GM12878 (cell line): Measurements from ENCODE around the gene HAAO. TPM values are rescaled to one million over a fixed set of nuclear protein-coding genes. Genes with fewer than 3 reads are reported as not detected.

ENCODE experiments used
- ATAC-seq: fragments of 200-7000 bp; cut with Tn5 transposase; 3 replicates; pipeline ENCODE4 v1.9.1; 2020; ENCODE audit warnings: mild to moderate bottlenecking, moderate library complexity
- BruUV-seq: library from RNA; stranded (reverse); fragments of 400-500 nt; replicated peaks from 2 replicates; lab custom pipeline; 2021; lab: Mats Ljungman, UMichigan
- CTCF ChIA-PET: fragments of 300-600 bp; sonication (Branson Sonifier 250); formaldehyde crosslinking; extraction: SDS; loops from one replicate; lab custom pipeline; 2021; ENCODE audit warnings: inconsistent platforms; lab: Yijun Ruan, JAX
- POLR2A ChIA-PET: fragments of 350-600 bp; formaldehyde crosslinking; extraction: SDS; loops from one replicate; lab custom pipeline; 2021; ENCODE audit warnings: inconsistent platforms; lab: Charles Lee
- RAD21 ChIA-PET: fragments of 300-600 bp; sonication (Branson Sonifier 250); formaldehyde crosslinking; loops from one replicate; lab custom pipeline; 2023; ENCODE audit warnings: antibody characterized with exemption; ENCODE audit not compliant: unreplicated experiment; lab: Charles Lee
- SMC1A ChIA-PET: fragments of 300-600 bp; sonication (Branson Sonifier 250); formaldehyde crosslinking; loops from one replicate; lab custom pipeline; 2023; ENCODE audit not compliant: unreplicated experiment, uncharacterized antibody; lab: Charles Lee
- DNase-seq: peaks from one replicate; pipeline ENCODE4 v3.0.0-alpha.2; 2011; ENCODE audit warnings: low read depth, low spot score
- FAIRE-seq: peaks from 3 replicates; lab custom pipeline; 2011; peaks lifted over from hg19 to GRCh38; lab: Jason Lieb, UNC
- H2AFZ ChIP-seq: 2 replicates; pipeline ENCODE4 v1.6.0; 2011; ENCODE audit warnings: low read depth, low read length, control low read depth; ENCODE audit not compliant: control insufficient read depth
- H3K27ac ChIP-seq: 2 replicates; pipeline ENCODE4 v1.5.1; 2011; ENCODE audit warnings: control low read depth; ENCODE audit not compliant: control insufficient read depth, insufficient read depth
- H3K27me3 ChIP-seq, 2 experiments: replicated peaks in 1 of 2; 2 replicates each; pipeline versions ENCODE4 v1.6.0 to v1.6.1; 2011; ENCODE audit warnings: low read length in 1 of 2; ENCODE audit not compliant: control insufficient read depth in 2 of 2, insufficient read depth in 2 of 2
- H3K36me3 ChIP-seq, 2 experiments: 2 replicates each; pipeline ENCODE4 v1.5.1; 2011; ENCODE audit warnings: low read length in 1 of 2; ENCODE audit not compliant: control insufficient read depth in 2 of 2, insufficient read depth in 2 of 2
- H3K4me1 ChIP-seq: 2 replicates; pipeline ENCODE4 v1.6.1; 2011; ENCODE audit warnings: mild to moderate bottlenecking, low read length, moderate library complexity, mixed read lengths; ENCODE audit not compliant: control insufficient read depth, insufficient read depth
- H3K4me2 ChIP-seq: 2 replicates; pipeline ENCODE4 v1.6.0; 2011; ENCODE audit warnings: control low read depth; ENCODE audit not compliant: control insufficient read depth, insufficient read depth
- H3K4me3 ChIP-seq: fragments of 200-600 bp; sonication (generic); 2 replicates; pipeline ENCODE4 v1.5.1; 2016
- H3K79me2 ChIP-seq: 2 replicates; pipeline ENCODE4 v1.6.0; 2011; ENCODE audit warnings: low read length; ENCODE audit not compliant: control insufficient read depth, insufficient read depth
- H3K9ac ChIP-seq: 2 replicates; pipeline ENCODE4 v1.8.0; 2011; ENCODE audit warnings: low read length, control low read depth, mixed read lengths; ENCODE audit not compliant: control insufficient read depth, insufficient read depth
- H3K9me3 ChIP-seq: replicated peaks from 3 replicates; pipeline ENCODE4 v1.5.1; 2011; ENCODE audit warnings: mild to moderate bottlenecking, low read length; ENCODE audit not compliant: control insufficient read depth, insufficient read depth
- H4K20me1 ChIP-seq: 2 replicates; pipeline ENCODE4 v1.6.0; 2011; ENCODE audit not compliant: control insufficient read depth, insufficient read depth
- CHD1 ChIP-seq: IDR thresholded peaks from 2 replicates; pipeline ENCODE4 v1.6.1; 2012; ENCODE audit warnings: low read depth, low read length, improper control_type of control experiment
- CTCF ChIP-seq, 3 experiments: IDR thresholded peaks in 2 of 3; conservative IDR thresholded peaks in 1 of 3; 2 replicates each; pipeline ENCODE4 v1.5.1; 2011; ENCODE audit warnings: low read depth in 3 of 3, low read length in 3 of 3, mild to moderate bottlenecking in 3 of 3, control low read depth in 2 of 3, moderate library complexity in 2 of 3, inconsistent platforms in 1 of 3, mixed read lengths in 1 of 3; ENCODE audit not compliant: control insufficient read depth in 2 of 3, insufficient read depth in 1 of 3; ENCODE audit errors: extremely low read depth in 1 of 3
- JUND ChIP-seq: IDR thresholded peaks from 2 replicates; pipeline ENCODE4 v1.6.1; 2012; ENCODE audit warnings: low read depth, mild to moderate bottlenecking, low read length, improper control_type of control experiment, moderate library complexity
- RCOR1 ChIP-seq: conservative IDR thresholded peaks from 2 replicates; pipeline ENCODE4 v1.6.1; 2012; ENCODE audit warnings: low read depth, low read length, improper control_type of control experiment
- TBL1XR1 ChIP-seq: IDR thresholded peaks from 2 replicates; pipeline ENCODE4 v1.6.1; 2012; ENCODE audit warnings: low read depth, low read length, improper control_type of control experiment
- ZBTB33 ChIP-seq: fragments of 450-650 bp; IDR thresholded peaks from 2 replicates; pipeline ENCODE4 v1.6.1; 2017; ENCODE audit warnings: mild to moderate bottlenecking
- WGBS: methylation state at CpG from one replicate; pipeline ENCODE4 v1.1.6; 2016; ENCODE audit warnings: low lambda C conversion rate; ENCODE audit not compliant: insufficient replicate concordance, insufficient coverage; ENCODE audit errors: missing lambda C conversion rate; 5-methylcytosine and 5-hydroxymethylcytosine counted together
- in situ Hi-C: fragments of 300-500 bp; cut with MboI; formaldehyde crosslinking; loops from 9 replicates; pipeline ENCODE4 v1.14.3; 2018; ENCODE audit warnings: mixed read lengths
- intact Hi-C: fragments of 100-400 bp; cut with micrococcal nuclease; formaldehyde crosslinking; loops from one replicate; pipeline ENCODE4 v1.14.2; 2022; ENCODE audit not compliant: unreplicated experiment
- polyA plus RNA-seq, 11 experiments: library from polyadenylated mRNA; depleted of rRNA in 4 of 11; unstranded in 6 of 11; stranded (reverse) in 5 of 11; fragments of >200 nt; fragmentation: Nextera tagmentation in 4 of 11; fragmentation: Illumina TruSeq in 1 of 11; extraction: Ambion mirVana in 4 of 11; extraction: Trizol in 1 of 11; gene quantifications; 1 replicate in 1 of 11; 2 replicates in 10 of 11; pipeline versions ENCODE4 v1.2.1 to v1.2.3, GENCODE V29; 2011 to 2016; ENCODE audit warnings: inconsistent platforms in 2 of 11, missing spikeins in 2 of 11, low read depth in 1 of 11
- total RNA-seq, 4 experiments: library from RNA; depleted of rRNA in 3 of 4; stranded (reverse); fragments of >200 nt in 3 of 4; fragmentation: Illumina TruSeq in 1 of 4; extraction: Trizol in 1 of 4; gene quantifications; 2 replicates each; pipeline versions ENCODE4 v1.2.1 to v1.2.3, GENCODE V29; 2013 to 2021
- TF ChIP-seq, protein P1 (sequence below): fragments of 450-650 bp; IDR thresholded peaks from 2 replicates; pipeline ENCODE4 v1.6.1; 2016; ENCODE audit warnings: mild to moderate bottlenecking, moderate library complexity, borderline replicate concordance
- TF ChIP-seq, protein P2 (sequence below): fragments of 450-650 bp; IDR thresholded peaks from 2 replicates; pipeline ENCODE4 v1.6.1; 2016; ENCODE audit warnings: mild to moderate bottlenecking

The HAAO gene
- total and polyA plus RNA-seq, 10 of the 15 experiments (the other 5 are each of a cell fraction or from before 2014, with no cell fraction given), result 4.3 to 58.7 (median 26.8) TPM

GRCh38 chr2:42794271-42795046, 2.1 kb upstream of the HAAO start:
- in situ Hi-C loops, result no loop called here
- FAIRE-seq, result no peak
- CTCF ChIA-PET, result interaction anchor here (0.6 to 5.7 kb wide), 18 partner anchors 9 to 772 kb away, joined by 3 to 69 read pairs (median 4); no protein-coding TSS in a partner anchor
- DNase-seq, result no peak
- peak overlapping the region; percentile 85 for H3K4me2 ChIP-seq
- POLR2A ChIA-PET, result interaction anchor here (0.6 to 5.3 kb wide), 13 partner anchors 10 to 1407 kb away, joined by 3 to 99 read pairs (median 5); no protein-coding TSS in a partner anchor
- H3K4me1 ChIP-seq, result peaks cover 26% of the 10 kb centered on the region
- peak; percentile 71 for ATAC-seq
- H3K27ac ChIP-seq, result peak overlapping the region; percentile 99
- peak overlapping the region; percentile 95 for H3K9ac ChIP-seq
- no peaks in the 10 kb centered on the region for H3K27me3 ChIP-seq
- SMC1A ChIA-PET, result interaction anchor here (0.7 to 5.8 kb wide), 14 partner anchors 10 to 280 kb away, joined by 3 to 60 read pairs (median 4); no protein-coding TSS in a partner anchor
- H3K79me2 ChIP-seq, result peaks cover 44% of the 10 kb centered on the region
- H3K36me3 ChIP-seq, result no peaks in the 10 kb centered on the region
- intact Hi-C loops, result loop anchor here (1.0 to 10.0 kb wide), 4 partner anchors 16 to 430 kb away; partner anchors contain the start of genes COX7A2L and KCNG3
- H3K9me3 ChIP-seq, result no peaks in the 10 kb centered on the region
- 15% methylated on average over 8 of the region's 8 CpGs for WGBS
- RAD21 ChIA-PET, result interaction anchor here (0.5 to 5.8 kb wide), 17 partner anchors 9 to 783 kb away, joined by 3 to 96 read pairs (median 4); no protein-coding TSS in a partner anchor
- peak overlapping the region; percentile 82 for H3K4me3 ChIP-seq
- no peaks in the 10 kb centered on the region for H4K20me1 ChIP-seq
- peak overlapping the region; percentile 43 for H2AFZ ChIP-seq
- TSS peak; percentile 59 for BruUV-seq
- TF ChIP-seq, protein P1, sequence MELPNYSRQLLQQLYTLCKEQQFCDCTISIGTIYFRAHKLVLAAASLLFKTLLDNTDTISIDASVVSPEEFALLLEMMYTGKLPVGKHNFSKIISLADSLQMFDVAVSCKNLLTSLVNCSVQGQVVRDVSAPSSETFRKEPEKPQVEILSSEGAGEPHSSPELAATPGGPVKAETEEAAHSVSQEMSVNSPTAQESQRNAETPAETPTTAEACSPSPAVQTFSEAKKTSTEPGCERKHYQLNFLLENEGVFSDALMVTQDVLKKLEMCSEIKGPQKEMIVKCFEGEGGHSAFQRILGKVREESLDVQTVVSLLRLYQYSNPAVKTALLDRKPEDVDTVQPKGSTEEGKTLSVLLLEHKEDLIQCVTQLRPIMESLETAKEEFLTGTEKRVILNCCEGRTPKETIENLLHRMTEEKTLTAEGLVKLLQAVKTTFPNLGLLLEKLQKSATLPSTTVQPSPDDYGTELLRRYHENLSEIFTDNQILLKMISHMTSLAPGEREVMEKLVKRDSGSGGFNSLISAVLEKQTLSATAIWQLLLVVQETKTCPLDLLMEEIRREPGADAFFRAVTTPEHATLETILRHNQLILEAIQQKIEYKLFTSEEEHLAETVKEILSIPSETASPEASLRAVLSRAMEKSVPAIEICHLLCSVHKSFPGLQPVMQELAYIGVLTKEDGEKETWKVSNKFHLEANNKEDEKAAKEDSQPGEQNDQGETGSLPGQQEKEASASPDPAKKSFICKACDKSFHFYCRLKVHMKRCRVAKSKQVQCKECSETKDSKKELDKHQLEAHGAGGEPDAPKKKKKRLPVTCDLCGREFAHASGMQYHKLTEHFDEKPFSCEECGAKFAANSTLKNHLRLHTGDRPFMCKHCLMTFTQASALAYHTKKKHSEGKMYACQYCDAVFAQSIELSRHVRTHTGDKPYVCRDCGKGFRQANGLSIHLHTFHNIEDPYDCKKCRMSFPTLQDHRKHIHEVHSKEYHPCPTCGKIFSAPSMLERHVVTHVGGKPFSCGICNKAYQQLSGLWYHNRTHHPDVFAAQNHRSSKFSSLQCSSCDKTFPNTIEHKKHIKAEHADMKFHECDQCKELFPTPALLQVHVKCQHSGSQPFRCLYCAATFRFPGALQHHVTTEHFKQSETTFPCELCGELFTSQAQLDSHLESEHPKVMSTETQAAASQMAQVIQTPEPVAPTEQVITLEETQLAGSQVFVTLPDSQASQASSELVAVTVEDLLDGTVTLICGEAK, result peak; percentile 23; the same call in 1 of the 2 replicates
- TF ChIP-seq TBL1XR1 (no peak), CTCF (IDR thresholded peaks at IDR 0.05 in 2 of 3, conservative IDR thresholded peaks at IDR 0.05 in 1 of 3; ENCODE audit: control insufficient read depth in 2 of 3, extremely low read depth in 1 of 3, insufficient read depth in 1 of 3, low read depth in 3 of 3, low read length in 3 of 3) (peak; percentile 68 to 84 (median 72)), ZBTB33 (no peak), CHD1 (no peak), RCOR1 (no peak), JUND (no peak)
- TF ChIP-seq, protein P2, sequence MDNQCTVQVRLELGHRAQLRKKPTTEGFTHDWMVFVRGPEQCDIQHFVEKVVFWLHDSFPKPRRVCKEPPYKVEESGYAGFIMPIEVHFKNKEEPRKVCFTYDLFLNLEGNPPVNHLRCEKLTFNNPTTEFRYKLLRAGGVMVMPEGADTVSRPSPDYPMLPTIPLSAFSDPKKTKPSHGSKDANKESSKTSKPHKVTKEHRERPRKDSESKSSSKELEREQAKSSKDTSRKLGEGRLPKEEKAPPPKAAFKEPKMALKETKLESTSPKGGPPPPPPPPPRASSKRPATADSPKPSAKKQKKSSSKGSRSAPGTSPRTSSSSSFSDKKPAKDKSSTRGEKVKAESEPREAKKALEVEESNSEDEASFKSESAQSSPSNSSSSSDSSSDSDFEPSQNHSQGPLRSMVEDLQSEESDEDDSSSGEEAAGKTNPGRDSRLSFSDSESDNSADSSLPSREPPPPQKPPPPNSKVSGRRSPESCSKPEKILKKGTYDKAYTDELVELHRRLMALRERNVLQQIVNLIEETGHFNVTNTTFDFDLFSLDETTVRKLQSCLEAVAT, result peak; percentile 71; the same call in 1 of the 2 replicates
